Suprapubic skin (tissue), 4 donors: ENCODE results near the gene NHSL2. TPM values are rescaled to one million over a fixed set of nuclear protein-coding genes. Genes with fewer than 3 reads are reported as not detected.

ENCODE experiments used
- DNase-seq, 2 donors: peaks; one replicate each; pipeline ENCODE4 v3.0.0-alpha.2; 2019; ENCODE audit warnings: low spot score in 2 of 2
- H3K27ac ChIP-seq: fragments of 200-600 bp; sonication (generic); one replicate; pipeline ENCODE4 v1.5.1; 2019
- H3K27me3 ChIP-seq: fragments of 200-600 bp; sonication (generic); one replicate; pipeline ENCODE4 v1.5.1; 2019
- H3K36me3 ChIP-seq: fragments of 200-600 bp; sonication (generic); one replicate; pipeline ENCODE4 v1.5.1; 2019
- H3K4me1 ChIP-seq: fragments of 200-600 bp; sonication (generic); one replicate; pipeline ENCODE4 v1.5.1; 2019
- H3K4me3 ChIP-seq: fragments of 200-600 bp; sonication (generic); one replicate; pipeline ENCODE4 v1.5.1; 2019; ENCODE audit warnings: mild to moderate bottlenecking
- H3K9me3 ChIP-seq: fragments of 200-600 bp; sonication (generic); one replicate; pipeline ENCODE4 v1.5.1; 2019
- EP300 ChIP-seq: sonication (generic); formaldehyde crosslinking; IDR thresholded peaks from one replicate; pipeline ENCODE4 v1.6.1; 2017; ENCODE audit warnings: antibody characterized with exemption
- POLR2A ChIP-seq, 2 donors: fragments of 450-650 bp; IDR thresholded peaks; one replicate each; pipeline ENCODE4 v1.6.1; 2017; ENCODE audit warnings: antibody characterized with exemption in 2 of 2, mild to moderate bottlenecking in 2 of 2, moderate library complexity in 2 of 2
- POLR2AphosphoS5 ChIP-seq, 3 donors: sonication (generic); formaldehyde crosslinking; IDR thresholded peaks; one replicate each; pipeline ENCODE4 v1.6.1; 2017; ENCODE audit warnings: antibody characterized with exemption in 3 of 3
- WGBS: methylation state at CpG from one replicate; pipeline ENCODE4 v1.1.5; 2018; 5-methylcytosine and 5-hydroxymethylcytosine counted together
- total RNA-seq, 4 donors: library from RNA; depleted of rRNA; stranded (reverse); fragments of >200 nt; gene quantifications; one replicate each; pipeline ENCODE4 v1.1.0, GENCODE V29; 2016
- TF ChIP-seq, protein P1 (sequence below), 2 donors: fragments of 200-600 bp in 1 of 2; fragments of 450-650 bp in 1 of 2; sonication (generic) in 1 of 2; IDR thresholded peaks; one replicate each; pipeline ENCODE4 v1.5.1; 2016 to 2019; ENCODE audit warnings: antibody characterized with exemption in 2 of 2, mild to moderate bottlenecking in 1 of 2, moderate library complexity in 1 of 2

Gene NHSL2
- total RNA-seq, 4 donors from 2014 or later = 2.0 to 4.7 (median 3.0) TPM

DNA sequence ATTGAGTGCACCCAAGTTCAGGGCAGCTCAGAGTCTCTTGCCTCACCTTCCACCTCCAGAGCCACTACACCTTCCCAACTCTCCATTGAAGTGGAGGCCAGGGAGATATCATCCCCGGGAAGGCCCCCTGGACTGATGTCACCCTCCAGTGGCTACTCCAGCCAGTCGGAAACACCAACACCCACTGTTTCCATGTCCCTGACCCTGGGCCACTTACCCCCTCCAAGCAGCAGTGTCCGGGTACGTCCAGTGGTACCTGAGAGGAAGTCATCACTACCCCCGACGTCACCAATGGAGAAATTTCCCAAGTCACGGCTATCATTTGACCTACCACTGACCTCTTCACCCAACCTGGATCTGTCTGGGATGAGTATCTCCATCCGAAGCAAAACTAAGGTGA lies 228.9 kb downstream of the NHSL2 start:
- WGBS = 86% methylated on average over 8 of the region's 8 CpGs
- Histone ChIP-seq H3K4me3 (no peak overlapping the region), H3K36me3 (peaks cover 4% of the 10 kb centered on the region), H3K27ac (no peak overlapping the region), H3K9me3 (no peaks in the 10 kb centered on the region), H3K27me3 (no peaks in the 10 kb centered on the region), H3K4me1 (no peaks in the 10 kb centered on the region)
- TF ChIP-seq POLR2AphosphoS5 (IDR thresholded peaks at IDR 0.05) = no peak
- TF ChIP-seq, protein P1, sequence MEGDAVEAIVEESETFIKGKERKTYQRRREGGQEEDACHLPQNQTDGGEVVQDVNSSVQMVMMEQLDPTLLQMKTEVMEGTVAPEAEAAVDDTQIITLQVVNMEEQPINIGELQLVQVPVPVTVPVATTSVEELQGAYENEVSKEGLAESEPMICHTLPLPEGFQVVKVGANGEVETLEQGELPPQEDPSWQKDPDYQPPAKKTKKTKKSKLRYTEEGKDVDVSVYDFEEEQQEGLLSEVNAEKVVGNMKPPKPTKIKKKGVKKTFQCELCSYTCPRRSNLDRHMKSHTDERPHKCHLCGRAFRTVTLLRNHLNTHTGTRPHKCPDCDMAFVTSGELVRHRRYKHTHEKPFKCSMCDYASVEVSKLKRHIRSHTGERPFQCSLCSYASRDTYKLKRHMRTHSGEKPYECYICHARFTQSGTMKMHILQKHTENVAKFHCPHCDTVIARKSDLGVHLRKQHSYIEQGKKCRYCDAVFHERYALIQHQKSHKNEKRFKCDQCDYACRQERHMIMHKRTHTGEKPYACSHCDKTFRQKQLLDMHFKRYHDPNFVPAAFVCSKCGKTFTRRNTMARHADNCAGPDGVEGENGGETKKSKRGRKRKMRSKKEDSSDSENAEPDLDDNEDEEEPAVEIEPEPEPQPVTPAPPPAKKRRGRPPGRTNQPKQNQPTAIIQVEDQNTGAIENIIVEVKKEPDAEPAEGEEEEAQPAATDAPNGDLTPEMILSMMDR (IDR thresholded peaks at IDR 0.05) = no peak
- no peak for TF ChIP-seq POLR2A (IDR thresholded peaks at IDR 0.05)
- no peak for TF ChIP-seq EP300
- no peak for DNase-seq

DNA sequence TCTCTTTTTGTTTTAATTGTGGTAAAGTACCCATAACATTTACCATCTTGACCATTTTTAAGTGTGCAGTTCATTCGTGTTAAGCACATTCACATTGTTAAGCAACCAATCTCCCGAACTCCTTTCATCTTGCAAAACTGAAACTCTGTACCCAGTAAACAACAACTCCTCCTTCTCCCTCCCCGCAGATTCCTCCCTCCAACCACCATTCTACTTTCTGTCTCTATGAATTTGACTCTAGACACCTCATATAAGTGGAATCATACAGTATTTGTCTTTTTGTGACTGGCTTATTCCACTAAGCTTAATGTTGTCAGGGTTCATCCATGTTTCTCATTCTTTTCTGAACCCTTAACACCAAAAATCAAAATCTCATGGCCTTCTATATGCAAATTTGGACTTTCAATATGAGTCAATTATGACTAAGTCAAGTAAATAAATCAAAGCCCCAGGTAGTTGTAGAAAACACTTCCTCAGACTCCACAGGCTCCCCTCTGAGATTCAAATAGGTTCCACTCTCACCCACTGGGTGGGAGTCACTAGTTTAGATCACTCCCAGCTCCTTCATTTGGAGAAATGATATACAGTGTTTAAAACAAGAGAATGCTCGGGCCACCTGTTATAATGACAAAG lies 230.8 kb downstream of the NHSL2 start:
- WGBS = 68% methylated on average over 4 of the region's 4 CpGs
- DNase-seq = no peak
- Histone ChIP-seq H3K27me3 (no peaks in the 10 kb centered on the region), H3K4me1 (no peaks in the 10 kb centered on the region), H3K27ac (no peak overlapping the region), H3K4me3 (no peak overlapping the region), H3K9me3 (no peaks in the 10 kb centered on the region), H3K36me3 (peaks cover 4% of the 10 kb centered on the region)
- TF ChIP-seq, protein P1 (IDR thresholded peaks at IDR 0.05) = no peak
- TF ChIP-seq POLR2AphosphoS5 (IDR thresholded peaks at IDR 0.05) (no peak), POLR2A (IDR thresholded peaks at IDR 0.05) (no peak), EP300 (no peak)

GRCh38 chrX:72142094-72142793 lies 231.6 kb downstream of the NHSL2 start:
- TF ChIP-seq EP300 = no peak
- TF ChIP-seq POLR2A (IDR thresholded peaks at IDR 0.05) = no peak
- TF ChIP-seq, protein P1 (IDR thresholded peaks at IDR 0.05) = no peak
- TF ChIP-seq POLR2AphosphoS5 (IDR thresholded peaks at IDR 0.05) = no peak
- DNase-seq = no peak
- Histone ChIP-seq H3K27ac (no peak overlapping the region), H3K4me3 (no peak overlapping the region), H3K9me3 (no peaks in the 10 kb centered on the region), H3K27me3 (no peaks in the 10 kb centered on the region), H3K36me3 (peaks cover 4% of the 10 kb centered on the region), H3K4me1 (no peaks in the 10 kb centered on the region)
- WGBS = 50% methylated on average over 8 of the region's 8 CpGs

GRCh38 chrX:72142794-72143608 lies 232.4 kb downstream of the NHSL2 start:
- WGBS = 64% methylated on average over 11 of the region's 11 CpGs
- peaks cover 4% of the 10 kb centered on the region for H3K36me3 ChIP-seq
- no peaks in the 10 kb centered on the region for H3K4me1 ChIP-seq
- H3K27ac ChIP-seq = no peak overlapping the region
- H3K9me3 ChIP-seq = no peaks in the 10 kb centered on the region
- no peaks in the 10 kb centered on the region for H3K27me3 ChIP-seq
- no peak for DNase-seq
- no peak for TF ChIP-seq POLR2A (IDR thresholded peaks at IDR 0.05)
- TF ChIP-seq POLR2AphosphoS5 (IDR thresholded peaks at IDR 0.05) = no peak
- TF ChIP-seq EP300 = no peak
- TF ChIP-seq, protein P1 (IDR thresholded peaks at IDR 0.05) = no peak
- no peak overlapping the region for H3K4me3 ChIP-seq

DNA sequence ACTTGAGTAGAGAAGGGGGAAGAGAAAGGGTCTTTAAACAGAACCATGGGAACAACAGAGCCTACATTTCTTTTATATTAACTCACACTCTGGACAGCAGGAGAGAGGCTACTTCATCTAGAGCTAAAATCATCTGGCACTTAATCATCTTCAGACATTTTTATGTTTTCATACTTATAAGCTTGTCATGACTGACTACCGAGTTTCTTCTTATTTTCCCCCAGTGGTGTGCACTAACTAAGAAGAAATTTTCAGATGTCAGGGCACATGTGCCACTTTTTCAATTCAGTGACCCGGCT lies 232.9 kb downstream of the NHSL2 start:
- no peak for DNase-seq
- H3K9me3 ChIP-seq = no peaks in the 10 kb centered on the region
- H3K27ac ChIP-seq = no peak overlapping the region
- no peak overlapping the region for H3K4me3 ChIP-seq
- H3K4me1 ChIP-seq = no peaks in the 10 kb centered on the region
- no peaks in the 10 kb centered on the region for H3K27me3 ChIP-seq
- TF ChIP-seq, protein P1 (IDR thresholded peaks at IDR 0.05) = no peak
- TF ChIP-seq POLR2AphosphoS5 (IDR thresholded peaks at IDR 0.05) = no peak
- no peak for TF ChIP-seq EP300
- no peak for TF ChIP-seq POLR2A (IDR thresholded peaks at IDR 0.05)
- H3K36me3 ChIP-seq = peaks cover 4% of the 10 kb centered on the region
- WGBS = 72% methylated on average over 2 of the region's 2 CpGs
